Gastroesophageal sphincter (tissue), 3 donors: ENCODE results near the gene STEAP4.

ENCODE experiments used
- CTCF ChIP-seq, 4 experiments: fragments of 200-600 bp in 2 of 4; fragments of 450-650 bp in 2 of 4; sonication (generic) in 1 of 4; IDR thresholded peaks; one replicate each; pipeline ENCODE4 v1.5.1; 2017 to 2019; ENCODE audit warnings: antibody characterized with exemption in 4 of 4, mild to moderate bottlenecking in 2 of 4, moderate library complexity in 2 of 4
- POLR2A ChIP-seq, 2 donors: fragments of 450-650 bp; IDR thresholded peaks; one replicate each; pipeline ENCODE4 v1.6.1; 2017; ENCODE audit warnings: antibody characterized with exemption in 2 of 2, mild to moderate bottlenecking in 2 of 2, moderate library complexity in 1 of 2
- POLR2AphosphoS5 ChIP-seq: sonication (generic); formaldehyde crosslinking; IDR thresholded peaks from one replicate; pipeline ENCODE4 v1.6.1; 2017; ENCODE audit warnings: antibody characterized with exemption

GRCh38 chr7:88289564-88290025 is 17.1 kb downstream of the STEAP4 start:
- TF ChIP-seq CTCF (IDR thresholded peaks at IDR 0.05) (no peak), POLR2AphosphoS5 (no peak), POLR2A (IDR thresholded peaks at IDR 0.05) (no peak)
